PFSK-1 (cell line): ENCODE results near the gene RAB6B.

Experiments used
- FOXP2 ChIP-seq: optimal IDR thresholded peaks from 2 replicates; pipeline ENCODE3; 2011; ENCODE audit warnings: borderline replicate concordance, control low read depth, inconsistent platforms; ENCODE audit not compliant: insufficient read depth; ENCODE audit errors: extremely low read length, extremely low read depth
- POLR2AphosphoS5 ChIP-seq: IDR thresholded peaks from 2 replicates; pipeline ENCODE4 v1.6.1; 2012; ENCODE audit warnings: low read depth, mild to moderate bottlenecking, control low read depth, low read length, moderate library complexity
- SIN3A ChIP-seq: IDR thresholded peaks from 2 replicates; pipeline ENCODE4 v1.6.1; 2012; ENCODE audit warnings: mild to moderate bottlenecking, low read length, moderate library complexity, borderline replicate concordance; ENCODE audit not compliant: insufficient read depth
- TAF1 ChIP-seq: IDR thresholded peaks from 2 replicates; pipeline ENCODE4 v1.6.1; 2012; ENCODE audit warnings: low read length, control low read depth, borderline replicate concordance; ENCODE audit not compliant: insufficient read depth
- TF ChIP-seq, protein P1 (sequence below), 2 experiments: IDR thresholded peaks; 2 replicates each; pipeline versions ENCODE4 v1.6.1 to v1.8.0; 2011 to 2012; ENCODE audit warnings: low read depth in 2 of 2, low read length in 2 of 2, control low read depth in 1 of 2, inconsistent platforms in 1 of 2, mild to moderate bottlenecking in 1 of 2, moderate library complexity in 1 of 2; ENCODE audit not compliant: insufficient read depth in 1 of 2

Gene RAB6B

DNA sequence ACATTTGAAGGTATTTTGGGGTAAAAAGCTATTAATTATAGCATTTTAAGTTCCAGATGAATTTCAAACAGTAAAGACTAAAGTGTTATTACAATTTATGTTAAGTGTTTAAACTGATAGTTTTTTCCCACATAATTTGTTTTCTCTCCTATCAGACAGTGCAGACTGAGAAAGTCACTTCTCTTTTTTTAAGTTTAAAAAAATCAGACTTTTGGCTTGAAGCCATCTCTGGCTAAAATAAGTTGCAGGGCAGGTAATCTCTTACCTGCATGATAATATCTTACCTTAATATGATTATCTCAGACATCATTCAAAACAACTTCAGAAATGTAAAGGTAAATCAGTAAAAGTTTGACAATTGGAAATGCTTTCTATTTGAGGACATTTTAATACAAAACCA lies 21.5 kb upstream of the RAB6B start:
- no peak for TF ChIP-seq FOXP2

DNA sequence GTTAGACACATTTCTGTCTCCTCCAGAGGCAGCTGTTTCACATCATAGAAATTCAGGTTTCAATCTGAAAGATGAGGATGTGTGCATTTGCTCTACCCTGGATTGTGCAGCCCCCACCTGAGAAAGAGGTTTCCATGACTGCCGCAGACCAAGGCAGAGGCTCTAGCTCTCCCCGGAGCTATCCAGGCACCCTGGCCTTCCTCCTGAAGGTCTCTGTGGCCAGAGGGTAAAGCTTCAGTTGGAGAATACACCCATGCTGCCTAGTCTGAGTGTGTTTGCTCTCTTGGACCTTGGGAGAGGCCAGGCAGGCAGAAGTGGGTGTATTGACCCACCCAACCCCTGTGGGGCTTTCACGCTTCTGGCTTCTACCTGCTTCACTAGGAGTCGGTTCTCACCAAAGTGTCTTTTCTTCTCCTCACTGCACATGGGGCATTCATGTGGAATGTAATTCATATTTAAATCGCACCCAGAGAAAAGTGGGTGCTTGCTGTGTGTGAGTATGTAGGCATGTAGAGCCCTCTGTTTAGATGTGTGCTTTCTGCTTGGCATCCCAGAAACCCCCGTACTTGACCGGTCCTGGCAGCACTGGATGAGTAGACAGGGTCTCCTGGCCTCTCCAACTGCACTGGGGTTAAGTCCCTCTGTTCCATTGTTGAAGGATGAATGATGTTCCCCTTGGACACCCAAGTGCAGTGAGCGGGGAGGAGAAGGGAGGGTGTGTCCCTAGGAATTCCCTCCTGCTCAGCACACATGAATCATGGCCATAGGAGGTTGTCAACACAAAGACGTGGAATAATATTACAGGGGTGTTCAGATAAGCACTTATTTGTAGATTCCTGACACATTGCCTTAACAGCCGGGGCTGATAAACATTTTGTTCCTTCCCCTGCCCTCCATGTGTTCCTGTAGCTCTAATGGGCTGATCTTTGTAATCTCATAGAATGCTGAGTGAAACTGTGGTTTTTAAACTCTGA lies 20.3 kb upstream of the RAB6B start:
- no peak for TF ChIP-seq SIN3A
- no peak for TF ChIP-seq POLR2AphosphoS5
- no peak for TF ChIP-seq FOXP2
- TF ChIP-seq, protein P1, sequence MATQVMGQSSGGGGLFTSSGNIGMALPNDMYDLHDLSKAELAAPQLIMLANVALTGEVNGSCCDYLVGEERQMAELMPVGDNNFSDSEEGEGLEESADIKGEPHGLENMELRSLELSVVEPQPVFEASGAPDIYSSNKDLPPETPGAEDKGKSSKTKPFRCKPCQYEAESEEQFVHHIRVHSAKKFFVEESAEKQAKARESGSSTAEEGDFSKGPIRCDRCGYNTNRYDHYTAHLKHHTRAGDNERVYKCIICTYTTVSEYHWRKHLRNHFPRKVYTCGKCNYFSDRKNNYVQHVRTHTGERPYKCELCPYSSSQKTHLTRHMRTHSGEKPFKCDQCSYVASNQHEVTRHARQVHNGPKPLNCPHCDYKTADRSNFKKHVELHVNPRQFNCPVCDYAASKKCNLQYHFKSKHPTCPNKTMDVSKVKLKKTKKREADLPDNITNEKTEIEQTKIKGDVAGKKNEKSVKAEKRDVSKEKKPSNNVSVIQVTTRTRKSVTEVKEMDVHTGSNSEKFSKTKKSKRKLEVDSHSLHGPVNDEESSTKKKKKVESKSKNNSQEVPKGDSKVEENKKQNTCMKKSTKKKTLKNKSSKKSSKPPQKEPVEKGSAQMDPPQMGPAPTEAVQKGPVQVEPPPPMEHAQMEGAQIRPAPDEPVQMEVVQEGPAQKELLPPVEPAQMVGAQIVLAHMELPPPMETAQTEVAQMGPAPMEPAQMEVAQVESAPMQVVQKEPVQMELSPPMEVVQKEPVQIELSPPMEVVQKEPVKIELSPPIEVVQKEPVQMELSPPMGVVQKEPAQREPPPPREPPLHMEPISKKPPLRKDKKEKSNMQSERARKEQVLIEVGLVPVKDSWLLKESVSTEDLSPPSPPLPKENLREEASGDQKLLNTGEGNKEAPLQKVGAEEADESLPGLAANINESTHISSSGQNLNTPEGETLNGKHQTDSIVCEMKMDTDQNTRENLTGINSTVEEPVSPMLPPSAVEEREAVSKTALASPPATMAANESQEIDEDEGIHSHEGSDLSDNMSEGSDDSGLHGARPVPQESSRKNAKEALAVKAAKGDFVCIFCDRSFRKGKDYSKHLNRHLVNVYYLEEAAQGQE (IDR thresholded peaks at IDR 0.05; ENCODE audit: insufficient read depth in 1 of 2, low read depth in 2 of 2, low read length in 2 of 2): no peak
- TF ChIP-seq TAF1: no peak

DNA sequence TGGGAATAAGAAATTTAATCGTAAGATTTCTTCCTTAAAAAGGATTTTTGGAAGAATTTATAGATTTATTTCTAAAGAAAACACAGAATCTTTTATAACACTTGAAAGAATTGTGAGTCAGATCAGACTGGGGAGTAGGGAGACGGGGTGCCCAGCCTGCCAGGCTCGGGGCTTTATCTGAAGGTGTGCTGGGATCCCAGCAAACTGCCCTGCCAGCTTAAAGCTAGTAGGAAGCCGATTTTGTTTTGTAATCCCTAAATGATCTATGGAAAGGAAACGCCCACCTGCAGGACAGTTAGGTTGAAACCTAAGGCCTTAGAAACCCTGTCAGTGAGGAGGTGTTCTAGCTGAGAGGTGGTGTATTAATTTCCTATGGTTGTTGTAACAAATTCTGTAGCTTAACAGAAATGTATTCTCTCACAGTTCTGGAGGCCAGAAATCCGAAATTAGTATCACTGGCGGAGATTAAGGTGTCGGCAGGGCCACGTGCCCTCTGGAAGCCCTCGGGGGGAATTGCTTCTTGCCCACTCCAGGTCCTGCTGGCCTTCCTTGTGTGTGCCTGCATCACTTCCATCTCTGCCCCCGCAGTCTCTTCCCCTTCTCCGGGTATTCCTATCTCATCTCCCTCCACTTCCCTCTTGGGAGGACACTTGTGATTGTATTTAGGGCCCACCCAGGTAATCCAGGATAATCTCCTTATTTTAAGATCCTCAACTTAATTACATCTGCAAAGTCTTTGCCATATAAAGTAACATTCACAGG lies 19.3 kb upstream of the RAB6B start:
- TF ChIP-seq POLR2AphosphoS5 (no peak), FOXP2 (no peak)
- TF ChIP-seq, protein P1 (IDR thresholded peaks at IDR 0.05; ENCODE audit: insufficient read depth in 1 of 2, low read depth in 2 of 2, low read length in 2 of 2): no peak

DNA sequence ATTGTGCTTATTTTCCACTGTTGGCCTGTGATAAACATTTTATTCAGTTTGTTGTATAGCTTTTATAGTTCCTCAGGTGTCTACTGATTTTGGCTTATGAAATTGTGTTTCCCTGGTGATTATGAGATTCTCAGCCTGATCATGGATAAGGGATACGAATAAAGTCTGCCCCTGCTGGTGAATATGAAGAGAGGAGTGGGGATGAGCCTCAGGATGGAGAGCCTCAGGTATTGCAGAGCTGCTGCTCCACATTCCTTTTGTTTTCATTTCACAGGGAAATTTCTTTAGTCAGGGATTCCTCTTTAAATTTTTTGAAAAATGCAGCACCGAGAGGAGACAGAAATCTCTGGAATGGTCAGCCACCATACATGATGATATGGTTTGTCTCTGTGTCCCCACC lies 14.7 kb upstream of the RAB6B start:
- TF ChIP-seq SIN3A: no peak
- TF ChIP-seq POLR2AphosphoS5: no peak
- TF ChIP-seq FOXP2: no peak
- no peak for TF ChIP-seq TAF1
- TF ChIP-seq, protein P1 (IDR thresholded peaks at IDR 0.05; ENCODE audit: insufficient read depth in 1 of 2, low read depth in 2 of 2, low read length in 2 of 2): no peak

DNA sequence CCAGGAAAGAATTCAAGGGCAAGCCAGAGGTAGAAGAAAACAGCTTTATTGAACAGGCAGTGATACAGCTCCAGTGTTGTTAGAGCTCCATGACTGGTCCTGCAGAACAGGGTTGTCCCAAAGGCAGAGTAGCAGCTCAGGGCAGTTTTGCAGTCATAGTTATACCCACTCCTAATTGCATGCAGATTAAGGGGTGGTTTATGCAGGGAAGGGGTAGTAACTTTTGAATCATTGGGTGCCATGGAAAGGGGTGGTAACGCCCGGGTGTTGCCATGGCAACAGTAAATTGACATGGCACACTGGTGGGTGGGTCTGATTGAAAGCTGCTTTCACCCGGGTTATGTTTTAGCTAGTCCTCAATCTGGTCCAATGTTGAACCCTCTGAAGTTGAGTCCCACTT lies 9.7 kb upstream of the RAB6B start:
- no peak for TF ChIP-seq TAF1
- TF ChIP-seq POLR2AphosphoS5: no peak
- no peak for TF ChIP-seq SIN3A
- no peak for TF ChIP-seq FOXP2
- TF ChIP-seq, protein P1 (IDR thresholded peaks at IDR 0.05; ENCODE audit: insufficient read depth in 1 of 2, low read depth in 2 of 2, low read length in 2 of 2): no peak
